NCI-H2107 treated with DMSO at 0.1 percent for 48 hours (cell line): Measurements from ENCODE around the gene MPDZ.
"Not testable (repeated sequence)": the region's sequence is repeated elsewhere in the genome, so short reads cannot be mapped to it uniquely, and the experiment has no call there.

Experiments
- DNase-seq: peaks from one replicate; lab custom pipeline; 2025; ENCODE audit not compliant: unreplicated experiment; lab: John Stamatoyannopoulos, UW

Gene MPDZ

DNA sequence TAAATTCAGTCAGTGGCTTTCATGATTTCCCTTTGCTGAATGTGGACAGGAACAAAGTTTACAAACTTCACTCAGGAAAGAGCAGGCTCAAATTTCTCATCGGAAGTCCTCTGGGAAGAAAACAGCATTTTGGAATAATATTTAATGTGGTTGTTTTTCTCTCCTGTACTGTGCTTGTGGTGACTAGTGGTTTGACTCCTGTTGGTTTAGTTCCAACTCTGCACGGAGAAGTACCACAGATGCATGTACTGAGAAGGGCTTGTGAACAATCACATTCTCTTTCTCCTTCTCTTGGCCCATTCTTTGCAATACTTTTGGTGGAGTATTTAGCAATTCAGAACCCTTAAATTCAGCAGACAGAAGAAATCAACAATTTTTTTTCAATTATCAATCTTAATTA is 13.3 kb downstream of the MPDZ start:
- DNase-seq = peak; percentile 29

- no peak for DNase-seq
Measured at GRCh38 chr9:13264788-13265187, 14.7 kb downstream of the MPDZ start.

DNA sequence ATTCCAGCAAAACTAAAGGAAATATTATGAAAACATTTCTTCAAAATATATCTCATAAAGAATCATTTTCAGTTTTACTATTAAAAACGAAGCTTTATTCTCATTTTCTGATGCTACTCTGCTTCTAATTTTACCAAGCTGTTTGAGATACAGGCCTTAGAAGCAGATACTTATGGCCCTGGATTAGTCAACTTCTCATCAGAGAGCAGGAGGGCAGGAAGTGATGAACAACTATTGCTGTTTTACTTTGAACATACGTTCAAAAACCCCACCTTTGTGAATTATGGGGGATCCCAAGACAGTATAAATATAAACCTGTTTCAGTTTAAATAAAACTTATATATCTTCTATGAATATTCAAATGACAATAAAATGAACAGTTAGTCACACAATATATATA is 16.0 kb downstream of the MPDZ start:
- DNase-seq = no peak

GRCh38 chr9:13252852-13253251 is 26.6 kb downstream of the MPDZ start:
- DNase-seq = no peak

DNA sequence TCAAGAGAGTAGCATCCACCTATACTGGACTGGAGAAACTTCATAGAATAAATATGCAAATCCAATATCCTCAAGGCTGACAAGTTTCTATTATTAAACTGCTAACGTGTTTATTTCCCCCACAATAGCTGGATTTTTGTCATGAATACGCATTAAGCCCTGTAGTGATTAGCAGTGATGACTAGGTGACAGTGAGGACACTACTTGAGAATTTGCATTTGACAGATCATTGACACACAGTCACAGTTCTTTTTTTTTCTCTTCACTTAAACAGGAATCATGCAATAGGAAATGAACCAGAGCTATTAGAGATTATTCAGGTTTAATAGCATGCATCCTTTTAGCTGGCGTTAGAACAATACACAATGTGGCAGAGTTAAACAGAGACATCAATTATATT is 35.3 kb downstream of the MPDZ start:
- no peak for DNase-seq

- DNase-seq = no peak
Measured at GRCh38 chr9:13241283-13241682, 38.2 kb downstream of the MPDZ start.

GRCh38 chr9:13239660-13240059 is 39.8 kb downstream of the MPDZ start:
- DNase-seq = no peak

GRCh38 chr9:13239208-13239607 is 40.3 kb downstream of the MPDZ start:
- DNase-seq = no peak

DNA sequence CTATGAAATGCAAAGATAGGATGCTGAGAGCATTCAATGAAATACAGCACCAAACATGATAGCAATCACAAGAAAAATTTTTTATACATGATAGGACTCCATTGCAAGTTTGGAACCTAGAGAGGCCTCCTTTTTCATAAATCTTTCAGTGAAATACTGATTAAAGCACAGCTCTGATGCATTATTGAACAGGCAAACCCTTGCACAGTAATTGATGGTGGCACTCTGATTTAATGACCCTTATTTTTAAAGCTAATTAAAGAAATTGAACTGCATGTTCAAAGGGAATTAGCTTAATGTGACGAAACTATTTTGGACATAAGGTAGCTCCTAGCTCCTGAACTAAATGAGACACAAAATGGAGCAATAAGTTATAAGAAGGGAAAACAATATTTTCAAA is 44.6 kb downstream of the MPDZ start:
- no peak for DNase-seq

DNA sequence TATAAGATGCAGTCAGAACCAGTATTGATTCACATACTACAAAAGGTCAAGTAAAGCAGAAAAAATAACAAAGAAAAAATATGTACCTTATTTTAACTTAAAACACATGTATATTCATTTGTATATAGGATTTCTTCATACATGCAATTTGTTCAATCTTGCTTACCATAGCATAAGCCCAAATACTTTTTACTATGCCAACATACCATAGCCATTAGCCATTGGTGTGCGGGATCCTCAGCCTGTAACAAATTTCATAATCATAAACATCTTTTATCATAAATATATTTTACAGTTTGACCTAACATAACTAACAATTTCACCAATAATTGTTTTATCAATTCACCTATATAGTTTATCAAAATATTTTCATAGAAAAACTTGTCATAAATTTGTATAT is 51.1 kb downstream of the MPDZ start:
- no peak for DNase-seq

- DNase-seq = no peak
Measured at GRCh38 chr9:13224366-13224765, 55.1 kb downstream of the MPDZ start.

DNA sequence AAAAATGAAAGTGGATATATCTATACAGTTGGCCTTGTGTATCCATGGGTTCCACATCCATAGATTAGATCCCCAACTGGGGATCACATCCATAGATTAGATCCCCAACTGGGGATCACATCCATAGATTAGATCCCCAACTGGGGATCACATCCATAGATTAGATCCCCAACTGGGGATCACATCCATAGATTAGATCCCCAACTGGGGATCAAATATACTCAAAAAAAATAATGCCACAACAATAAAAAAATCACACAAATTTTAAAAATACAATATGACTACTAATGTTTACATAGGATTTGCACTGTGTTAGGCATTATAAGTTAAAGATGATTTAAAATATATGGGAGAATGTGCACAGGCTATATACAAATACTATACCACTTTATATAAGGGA is 56.8 kb downstream of the MPDZ start:
- not testable (repeated sequence) for DNase-seq

GRCh38 chr9:13221741-13222140 is 57.8 kb downstream of the MPDZ start:
- DNase-seq = no peak

- no peak for DNase-seq
Measured at GRCh38 chr9:13220837-13221236, 58.7 kb downstream of the MPDZ start.

DNA sequence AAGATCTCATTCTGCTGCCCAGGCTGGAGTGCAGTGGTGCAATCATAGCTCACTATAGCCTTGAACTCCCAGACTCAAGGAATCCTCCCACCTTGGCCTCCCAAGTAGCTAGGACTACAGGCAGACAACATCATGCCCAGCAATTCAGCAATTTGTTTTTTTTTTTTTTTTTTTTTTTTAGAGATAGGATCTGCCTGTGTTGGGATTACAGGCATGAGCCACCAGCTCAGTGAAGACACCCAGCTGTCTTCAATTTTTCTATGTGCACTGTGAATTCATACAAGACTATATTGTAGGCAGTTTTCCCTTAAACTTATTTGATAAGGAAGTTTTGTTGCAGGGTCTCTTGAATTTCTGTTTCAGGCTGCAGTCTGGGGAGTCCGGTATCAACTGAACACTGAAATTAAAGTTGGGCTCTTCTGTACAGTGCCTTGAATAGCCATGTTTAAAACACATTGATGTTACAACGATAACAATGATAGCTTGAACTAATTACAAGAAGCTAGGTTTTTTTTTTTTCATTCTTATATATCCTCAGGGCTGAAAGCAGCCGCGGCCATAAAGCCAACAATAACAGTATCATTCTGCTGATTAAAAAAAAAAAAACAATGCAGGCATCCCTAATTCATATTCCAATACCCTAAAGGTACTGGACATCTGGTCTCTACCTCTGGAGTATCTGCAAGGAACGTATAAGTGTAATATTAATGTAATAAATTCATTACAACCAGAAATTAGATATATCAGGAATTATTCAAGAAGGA is 63.5 kb downstream of the MPDZ start:
- DNase-seq = no peak

- no peak for DNase-seq
Measured at GRCh38 chr9:13213998-13214397, 65.5 kb downstream of the MPDZ start.

DNA sequence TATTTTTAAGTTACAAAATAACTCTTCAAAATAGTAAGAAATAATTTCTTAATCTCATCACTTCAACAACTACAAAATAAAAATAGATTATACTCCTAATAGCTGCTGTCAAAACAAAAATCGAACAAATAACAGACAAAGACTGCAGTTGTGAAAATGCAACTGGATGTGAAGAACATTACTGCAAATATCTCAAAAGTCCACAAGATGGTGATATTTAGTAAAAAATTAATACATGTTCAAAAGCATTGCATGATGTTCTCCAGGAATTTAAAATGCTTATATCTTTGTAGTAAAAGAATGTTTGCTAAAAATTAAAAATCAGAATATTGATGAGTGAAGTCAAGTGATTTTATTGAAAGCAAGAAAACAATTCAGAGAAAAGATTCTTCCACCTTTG is 66.2 kb downstream of the MPDZ start:
- DNase-seq = peak; percentile 2

GRCh38 chr9:13210306-13210705 is 69.2 kb downstream of the MPDZ start:
- DNase-seq = no peak

GRCh38 chr9:13209498-13209897 is 70.0 kb downstream of the MPDZ start:
- DNase-seq = no peak

- no peak for DNase-seq
Measured at GRCh38 chr9:13205824-13206223, 73.7 kb downstream of the MPDZ start.

DNA sequence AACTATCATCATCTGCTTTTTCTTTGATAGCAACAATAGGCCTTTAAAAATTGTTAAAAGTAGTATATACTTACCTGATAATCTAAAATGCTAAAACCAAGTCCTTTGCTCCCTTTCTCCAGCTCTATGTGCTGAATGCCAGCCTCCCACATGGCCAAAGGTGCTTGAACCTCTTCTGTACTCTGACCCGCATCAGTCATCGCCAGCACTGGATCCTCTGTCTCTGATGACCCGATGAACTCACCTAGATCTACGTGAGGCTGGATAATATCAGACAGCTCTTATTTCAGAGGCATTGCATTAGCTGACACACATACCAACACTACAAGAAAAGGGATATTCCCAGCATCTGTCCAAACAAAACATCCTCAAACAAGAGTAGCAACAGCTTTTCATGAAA is 89.5 kb downstream of the MPDZ start:
- no peak for DNase-seq

- DNase-seq = no peak
Measured at GRCh38 chr9:13189362-13189761, 90.1 kb downstream of the MPDZ start.

GRCh38 chr9:13186774-13187173 is 92.7 kb downstream of the MPDZ start:
- peak; percentile 11 for DNase-seq
